Retinal pigment epithelial cell (primary cell): ENCODE measurements around the gene SPACA6.
A peak's percentile ranks its signal among the peaks of the same experiment; 100 is the strongest.
"Not testable (repeated sequence)": the region's sequence is repeated elsewhere in the genome, so short reads cannot be mapped to it uniquely, and the experiment has no call there.

Source experiments
- DNase-seq: peaks from one replicate; pipeline ENCODE4 v3.0.0-alpha.2; 2010; ENCODE audit warnings: low read depth
- H3K4me3 ChIP-seq: 2 replicates; pipeline ENCODE4 v1.5.1; 2011; ENCODE audit warnings: mild to moderate bottlenecking, low read length, control low read depth, moderate library complexity
- CTCF ChIP-seq: conservative IDR thresholded peaks from 2 replicates; pipeline ENCODE4 v1.5.1; 2011; ENCODE audit warnings: low read depth, low read length, control low read depth, inconsistent platforms

SPACA6 gene

GRCh38 chr19:51654783-51655182 lies 38.3 kb upstream of the SPACA6 start:
- H3K4me3 ChIP-seq = no peak overlapping the region
- DNase-seq = no peak
- TF ChIP-seq CTCF = no peak

GRCh38 chr19:51660975-51661600 lies 32.0 kb upstream of the SPACA6 start:
- H3K4me3 ChIP-seq = no peak overlapping the region
- DNase-seq = peak; percentile 30
- TF ChIP-seq CTCF = peak; percentile 73

GRCh38 chr19:51663650-51664049 lies 29.5 kb upstream of the SPACA6 start:
- DNase-seq = no peak
- no peak for TF ChIP-seq CTCF
- H3K4me3 ChIP-seq = no peak overlapping the region

GRCh38 chr19:51664131-51664530 lies 29.0 kb upstream of the SPACA6 start:
- no peak for TF ChIP-seq CTCF
- DNase-seq = no peak
- no peak overlapping the region for H3K4me3 ChIP-seq

- TF ChIP-seq CTCF = peak; percentile 34
- no peak overlapping the region for H3K4me3 ChIP-seq
- no peak for DNase-seq
Observed at GRCh38 chr19:51664997-51665396, 28.1 kb upstream of the SPACA6 start.

GRCh38 chr19:51668216-51668615 lies 24.9 kb upstream of the SPACA6 start:
- no peak overlapping the region for H3K4me3 ChIP-seq
- DNase-seq = no peak
- no peak for TF ChIP-seq CTCF

- H3K4me3 ChIP-seq, DNase-seq: not testable (repeated sequence)
- peak; percentile 52 for TF ChIP-seq CTCF
Observed at GRCh38 chr19:51675911-51676565, 17.1 kb upstream of the SPACA6 start.
